ENCODE data around the gene TMEM94.
"Not testable (repeated sequence)": the region's sequence is repeated elsewhere in the genome, so short reads cannot be mapped to it uniquely, and the experiment has no call there.

TMEM94 gene

GRCh38 chr17:75516255-75516618 is 59.8 kb downstream of the TMEM94 start, which contains the start of gene TSEN54:
TSS of gene TSEN54 (plus strand) at chr17:75516528. CDS start at chr17:75516561, 33 bp downstream.
- H3K4me1 Mint-ChIP-seq = peaks cover 22% of the 10 kb centered on the region
- peak; percentile 92 for ATAC-seq
- peak within 1 kb of the TSS; percentile 41 for H3K27ac Mint-ChIP-seq
- no peaks in the 10 kb centered on the region for H3K27me3 Mint-ChIP-seq
- peak within 1 kb of the TSS; percentile 90 for H3K4me3 Mint-ChIP-seq
- H3K9me3 Mint-ChIP-seq = no peaks in the 10 kb centered on the region
- H3K36me3 Mint-ChIP-seq = peaks cover 6% of the 10 kb centered on the region

GRCh38 chr17:75516619-75517296 is 60.3 kb downstream of the TMEM94 start:
- Mint-ChIP-seq H3K4me3 (peak overlapping the region; percentile 82), H3K36me3 (peaks cover 6% of the 10 kb centered on the region), H3K4me1 (peaks cover 22% of the 10 kb centered on the region), H3K27ac (peak overlapping the region; percentile 41), H3K9me3 (no peaks in the 10 kb centered on the region), H3K27me3 (no peaks in the 10 kb centered on the region)
- ATAC-seq = peak; percentile 22

- H3K36me3 Mint-ChIP-seq = peaks cover 6% of the 10 kb centered on the region
- ATAC-seq = no peak
- H3K9me3 Mint-ChIP-seq = no peaks in the 10 kb centered on the region
- peak overlapping the region; percentile 41 for H3K27ac Mint-ChIP-seq
- H3K4me1 Mint-ChIP-seq = peaks cover 22% of the 10 kb centered on the region
- H3K27me3 Mint-ChIP-seq = no peaks in the 10 kb centered on the region
- peak overlapping the region; percentile 82 for H3K4me3 Mint-ChIP-seq
Observed at GRCh38 chr17:75517297-75517865, 60.9 kb downstream of the TMEM94 start.

- Mint-ChIP-seq H3K4me3 (peak overlapping the region; percentile 82), H3K4me1 (peaks cover 22% of the 10 kb centered on the region), H3K27me3 (no peaks in the 10 kb centered on the region), H3K27ac (peak overlapping the region; percentile 41), H3K36me3 (peaks cover 6% of the 10 kb centered on the region), H3K9me3 (no peaks in the 10 kb centered on the region)
- ATAC-seq = peak; percentile 58
Observed at GRCh38 chr17:75518201-75518600, 61.8 kb downstream of the TMEM94 start.

GRCh38 chr17:75518983-75519537 is 62.6 kb downstream of the TMEM94 start:
- no peak for ATAC-seq
- H3K27ac Mint-ChIP-seq = peak overlapping the region; percentile 41
- H3K36me3 Mint-ChIP-seq = peaks cover 6% of the 10 kb centered on the region
- H3K4me3 Mint-ChIP-seq = no peak overlapping the region
- H3K9me3 Mint-ChIP-seq = no peaks in the 10 kb centered on the region
- H3K27me3 Mint-ChIP-seq = no peaks in the 10 kb centered on the region
- peaks cover 22% of the 10 kb centered on the region for H3K4me1 Mint-ChIP-seq

GRCh38 chr17:75520413-75520812 is 64.0 kb downstream of the TMEM94 start:
- H3K4me1 Mint-ChIP-seq = peaks cover 28% of the 10 kb centered on the region
- not testable (repeated sequence) for H3K36me3 Mint-ChIP-seq

GRCh38 chr17:75521290-75521689 is 64.9 kb downstream of the TMEM94 start:
- peaks cover 6% of the 10 kb centered on the region for H3K36me3 Mint-ChIP-seq
- peaks cover 31% of the 10 kb centered on the region for H3K4me1 Mint-ChIP-seq
- ATAC-seq = no peak
- no peak overlapping the region for H3K27ac Mint-ChIP-seq
- H3K27me3 Mint-ChIP-seq = no peaks in the 10 kb centered on the region
- no peak overlapping the region for H3K4me3 Mint-ChIP-seq
- H3K9me3 Mint-ChIP-seq = no peaks in the 10 kb centered on the region

More at GRCh38 chr17:75520413-75520812, 64.0 kb downstream of the TMEM94 start:
- not testable (repeated sequence) for H3K4me3 Mint-ChIP-seq, ATAC-seq, H3K27me3 Mint-ChIP-seq, H3K9me3 Mint-ChIP-seq, H3K27ac Mint-ChIP-seq

GRCh38 chr17:75521951-75522727 is 65.7 kb downstream of the TMEM94 start:
- no peak overlapping the region for H3K4me3 Mint-ChIP-seq
- no peak overlapping the region for H3K27ac Mint-ChIP-seq
- peaks cover 6% of the 10 kb centered on the region for H3K36me3 Mint-ChIP-seq
- no peak for ATAC-seq
- no peaks in the 10 kb centered on the region for H3K9me3 Mint-ChIP-seq
- peaks cover 35% of the 10 kb centered on the region for H3K4me1 Mint-ChIP-seq
- no peaks in the 10 kb centered on the region for H3K27me3 Mint-ChIP-seq

GRCh38 chr17:75523647-75524046 is 67.2 kb downstream of the TMEM94 start:
- no peak overlapping the region for H3K27ac Mint-ChIP-seq
- peaks cover 2% of the 10 kb centered on the region for H3K36me3 Mint-ChIP-seq
- H3K4me1 Mint-ChIP-seq = peaks cover 20% of the 10 kb centered on the region
- H3K27me3 Mint-ChIP-seq = no peaks in the 10 kb centered on the region
- no peak overlapping the region for H3K4me3 Mint-ChIP-seq
- no peak for ATAC-seq
- no peaks in the 10 kb centered on the region for H3K9me3 Mint-ChIP-seq

- no peaks in the 10 kb centered on the region for H3K27me3 Mint-ChIP-seq
- H3K9me3 Mint-ChIP-seq = no peaks in the 10 kb centered on the region
- H3K4me1 Mint-ChIP-seq = peaks cover 17% of the 10 kb centered on the region
- H3K27ac Mint-ChIP-seq = no peak overlapping the region
- no peak for ATAC-seq
- no peaks in the 10 kb centered on the region for H3K36me3 Mint-ChIP-seq
- H3K4me3 Mint-ChIP-seq = peak overlapping the region; percentile 70
Observed at GRCh38 chr17:75524269-75524969, 68.0 kb downstream of the TMEM94 start.

GRCh38 chr17:75524970-75525805 is 68.8 kb downstream of the TMEM94 start, which contains the start of gene LLGL2:
TSS of gene LLGL2 (plus strand) at chr17:75525697. CDS start at chr17:75543427, 17,730 bp downstream.
- peak; percentile 95 for ATAC-seq
- Mint-ChIP-seq H3K4me3 (peak within 1 kb of the TSS; percentile 75), H3K36me3 (no peaks in the 10 kb centered on the region), H3K4me1 (peaks cover 17% of the 10 kb centered on the region), H3K27ac (no peak within 1 kb of the TSS), H3K27me3 (no peaks in the 10 kb centered on the region), H3K9me3 (no peaks in the 10 kb centered on the region)

- H3K9me3 Mint-ChIP-seq = no peaks in the 10 kb centered on the region
- H3K4me1 Mint-ChIP-seq = peaks cover 17% of the 10 kb centered on the region
- peak; percentile 13 for ATAC-seq
- no peaks in the 10 kb centered on the region for H3K27me3 Mint-ChIP-seq
- peak overlapping the region; percentile 75 for H3K4me3 Mint-ChIP-seq
- H3K36me3 Mint-ChIP-seq = no peaks in the 10 kb centered on the region
- H3K27ac Mint-ChIP-seq = no peak overlapping the region
Observed at GRCh38 chr17:75525806-75526554, 69.5 kb downstream of the TMEM94 start.

GRCh38 chr17:75526555-75527270 is 70.3 kb downstream of the TMEM94 start:
- Mint-ChIP-seq H3K27ac (no peak overlapping the region), H3K9me3 (no peaks in the 10 kb centered on the region), H3K4me1 (peaks cover 17% of the 10 kb centered on the region), H3K4me3 (peak overlapping the region; percentile 75), H3K36me3 (no peaks in the 10 kb centered on the region), H3K27me3 (no peaks in the 10 kb centered on the region)
- ATAC-seq = no peak

Measured in stimulated activated memory B cell treated with anti-CD40 and anti-IgM and Interleukin-4, amounts not matched to agents 10 μg/mL and 1 μg/mL and 100 μg/mL, for 72 hours (primary cell).